ENCODE results near the gene RBM23.
"Not testable (repeated sequence)": the region's sequence is repeated elsewhere in the genome, so short reads cannot be mapped to it uniquely, and the experiment has no call there.

The RBM23 gene

DNA sequence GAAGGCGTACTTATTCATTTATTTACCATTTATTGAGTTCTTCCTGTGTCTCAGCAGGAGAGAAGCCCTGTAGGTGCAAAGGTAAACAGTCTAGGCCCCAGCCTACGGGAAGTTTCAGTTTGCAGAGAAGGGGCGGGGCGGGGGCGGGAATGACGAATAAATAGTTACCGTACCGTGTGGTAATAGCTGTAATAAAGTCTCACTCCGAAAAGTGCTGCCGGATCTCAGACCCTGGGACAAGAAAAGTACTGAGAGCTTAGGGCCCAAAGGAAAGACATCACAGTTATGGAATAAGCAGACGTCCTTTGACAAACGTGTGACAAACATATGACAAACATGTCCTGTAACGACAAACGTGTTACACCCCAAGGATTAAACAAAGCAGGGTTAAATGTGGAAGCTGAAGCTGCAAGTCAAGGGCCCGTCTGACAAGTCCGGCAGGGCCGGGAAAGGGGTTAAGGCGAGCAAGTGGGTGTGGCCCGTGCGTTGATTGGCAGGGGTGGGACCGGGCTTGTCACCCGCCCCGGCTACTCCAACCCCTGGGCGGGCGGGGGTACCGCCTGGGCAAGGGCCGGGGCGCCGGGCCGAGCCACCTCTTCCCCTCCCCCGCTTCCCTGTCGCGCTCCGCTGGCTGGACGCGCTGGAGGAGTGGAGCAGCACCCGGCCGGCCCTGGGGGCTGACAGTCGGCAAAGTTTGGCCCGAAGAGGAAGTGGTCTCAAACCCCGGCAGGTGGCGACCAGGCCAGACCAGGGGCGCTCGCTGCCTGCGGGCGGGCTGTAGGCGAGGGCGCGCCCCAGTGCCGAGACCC, 47.5 kb downstream of the RBM23 start, which contains the start of gene LRP10:
LRP10 (plus strand) TSS at position 517 of the 809 bp plus-strand sequence. CDS start 564 bp downstream, outside the sequence.
- FAIRE-seq (peak; percentile 68), DNase-seq (ENCODE audit: extremely low spot score, insufficient read length, low read depth) (peak; percentile 59)

DNA sequence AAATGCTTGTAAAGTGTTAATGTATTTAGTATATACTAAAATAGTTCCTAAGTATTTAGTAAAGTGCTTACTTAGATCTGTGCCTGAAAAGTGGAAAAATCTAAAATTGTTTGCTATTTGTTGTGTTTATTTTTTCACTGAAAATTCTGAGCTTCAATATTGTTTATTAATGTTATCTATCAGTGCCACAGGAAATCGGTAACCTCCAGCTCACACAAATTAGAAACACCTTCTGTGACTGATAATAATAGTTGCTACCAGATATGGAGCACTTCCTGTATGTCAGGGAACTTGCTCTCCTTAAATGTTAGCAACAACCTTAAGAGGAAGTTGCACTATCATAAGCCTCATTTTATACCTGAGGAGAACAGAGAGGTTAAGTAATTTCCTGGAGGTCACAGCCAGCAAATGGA, 48.1 kb downstream of the RBM23 start:
- DNase-seq (ENCODE audit: extremely low spot score, insufficient read length, low read depth) (no peak), FAIRE-seq (no peak)

DNA sequence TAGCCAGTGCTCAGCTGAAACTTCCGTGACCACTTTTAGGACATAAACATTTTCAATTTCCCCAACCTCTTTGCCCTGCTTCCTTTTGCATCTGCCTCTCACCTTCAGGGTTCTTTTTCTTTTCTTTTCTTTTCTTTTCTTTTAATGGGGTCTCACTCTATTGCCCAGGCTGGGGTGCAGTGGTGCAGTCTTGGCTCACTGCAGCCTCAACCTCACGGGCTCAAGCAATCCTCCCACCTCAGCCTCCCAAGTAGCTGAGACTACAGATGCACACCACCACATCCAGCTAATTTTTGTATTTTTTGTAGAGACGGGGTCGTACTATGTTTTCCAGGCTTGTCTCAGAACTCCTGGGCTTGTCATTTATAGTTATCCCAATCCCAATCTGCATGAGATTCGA, 52.1 kb downstream of the RBM23 start:
- FAIRE-seq, result no peak

DNA sequence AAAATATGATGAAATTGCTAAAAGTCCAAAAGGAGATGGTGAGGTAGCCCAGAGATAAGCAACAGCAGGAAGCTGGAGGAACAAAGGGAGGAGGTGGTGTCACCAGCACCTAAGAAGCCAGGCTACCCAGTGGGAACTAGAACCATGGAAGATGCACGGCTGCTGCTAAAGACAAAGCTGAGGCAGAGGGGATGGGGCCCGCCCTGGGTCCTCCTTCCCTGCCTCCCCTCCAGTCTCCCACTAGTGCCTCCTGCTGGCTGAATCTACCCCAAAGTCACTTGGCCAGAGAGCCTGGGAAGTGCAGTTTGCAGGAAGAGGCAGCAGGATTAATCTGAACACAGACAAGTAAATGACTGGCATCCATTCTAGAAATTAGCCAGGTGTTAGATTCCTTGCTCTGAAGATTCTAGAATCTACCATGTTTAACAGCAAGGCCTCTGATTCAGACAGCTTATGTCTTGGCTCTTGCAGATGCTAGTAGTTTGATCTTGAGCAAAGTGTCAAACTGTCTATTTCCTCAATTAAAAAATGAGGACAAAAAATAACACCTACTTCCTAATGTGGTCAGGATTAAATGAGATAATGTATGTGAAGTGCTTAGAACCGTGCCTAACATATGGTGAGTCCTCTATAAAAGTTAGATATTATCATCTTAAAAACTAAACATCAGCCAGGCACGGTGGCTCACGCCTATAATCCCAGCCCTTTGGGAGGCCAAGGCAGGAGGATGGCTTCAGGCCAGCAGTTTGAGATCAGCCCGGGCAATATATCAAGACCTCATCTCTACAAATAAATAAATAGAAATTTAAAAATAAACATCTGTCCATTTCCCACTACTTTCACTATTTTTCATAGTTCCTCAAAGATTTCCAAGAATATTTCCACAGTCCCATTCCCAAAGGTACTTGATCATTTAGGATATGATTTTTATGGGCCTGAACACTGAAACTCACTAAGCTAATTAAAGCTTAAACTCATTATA, 53.2 kb downstream of the RBM23 start:
- no peak for DNase-seq (ENCODE audit: extremely low spot score, insufficient read length, low read depth)
- FAIRE-seq, result no peak

More for the DNA sequence above, 52.1 kb downstream of the RBM23 start:
- DNase-seq (ENCODE audit: extremely low spot score, insufficient read length, low read depth), result no peak

DNA sequence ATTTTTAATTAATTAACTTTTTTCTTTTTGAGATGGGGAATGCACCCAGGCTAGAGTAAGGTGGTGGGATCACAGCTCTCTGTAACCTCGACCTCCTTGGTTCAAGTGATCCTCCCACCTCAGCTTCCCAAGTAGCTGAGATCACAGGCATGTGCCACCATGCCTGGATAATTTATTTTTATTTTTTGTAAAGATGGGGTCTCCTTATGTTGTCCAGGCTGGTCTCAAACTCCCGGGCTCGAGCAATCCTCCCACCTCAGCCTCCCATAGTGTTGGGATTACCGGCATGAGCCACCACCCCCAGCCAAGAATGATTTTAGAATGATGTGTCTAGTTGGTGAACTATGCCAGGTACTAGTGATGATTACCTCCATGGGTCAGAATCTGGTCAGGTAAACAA, 54.0 kb downstream of the RBM23 start:
- FAIRE-seq (no peak), DNase-seq (ENCODE audit: extremely low spot score, insufficient read length, low read depth) (no peak)

DNA sequence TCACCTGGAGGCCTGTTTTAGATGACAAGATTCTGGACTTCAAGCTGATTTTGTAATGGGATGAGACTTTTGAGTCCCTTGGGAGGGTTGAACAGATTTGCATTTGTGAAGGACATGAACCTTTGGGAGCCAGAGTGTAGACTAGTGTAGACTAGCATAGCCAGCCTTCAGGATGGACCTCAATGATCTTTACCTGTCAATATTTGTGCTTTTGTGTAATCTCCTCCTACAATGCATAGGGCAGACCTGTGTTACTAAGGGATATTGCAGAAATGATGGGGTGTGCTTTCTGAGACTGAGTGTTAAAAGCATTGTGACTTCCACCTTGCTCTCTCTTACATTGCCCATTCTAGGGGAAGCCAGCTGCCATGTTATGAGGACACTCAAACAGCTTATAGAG, 57.3 kb downstream of the RBM23 start:
- DNase-seq (ENCODE audit: extremely low spot score, insufficient read length, low read depth) (no peak), FAIRE-seq (no peak)

DNA sequence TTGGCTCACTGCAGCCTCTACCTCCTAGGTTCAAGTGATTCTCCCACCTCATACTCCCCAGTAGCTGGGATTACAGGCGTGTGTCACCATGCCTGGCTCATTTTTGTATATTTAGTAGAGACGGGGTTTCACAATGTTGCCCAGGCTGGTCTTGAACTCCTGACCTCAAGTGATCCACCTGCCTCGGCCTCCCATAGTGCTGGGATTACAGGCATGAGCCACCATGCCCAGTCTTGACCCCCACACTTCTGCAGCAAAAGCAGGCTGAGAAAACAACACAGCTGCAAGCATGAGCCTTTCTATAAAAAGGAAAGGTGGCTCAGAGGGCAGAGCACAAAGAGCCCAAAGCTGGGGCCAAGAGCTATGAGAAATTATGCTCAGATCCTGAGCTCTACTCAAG, 58.6 kb downstream of the RBM23 start:
- not testable (repeated sequence) for FAIRE-seq; DNase-seq (ENCODE audit: extremely low spot score, insufficient read length, low read depth)

DNA sequence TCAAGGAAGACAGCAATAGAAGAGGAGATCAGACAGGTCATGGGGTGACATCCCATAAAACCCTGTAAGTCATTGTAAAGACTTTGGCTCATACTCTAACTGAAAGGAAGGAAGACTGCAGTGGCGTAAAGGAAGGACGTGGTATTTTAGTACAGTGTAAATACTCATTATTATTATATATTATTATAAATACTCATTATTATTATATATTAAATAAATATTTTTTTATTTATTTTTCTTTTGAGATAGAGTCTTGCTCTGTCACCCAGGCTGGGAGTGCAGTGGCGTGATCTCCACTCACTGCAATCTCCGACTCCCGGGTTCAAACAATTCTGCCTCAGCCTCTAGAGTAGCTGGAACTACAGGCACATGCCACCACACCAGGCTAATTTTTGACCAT, 62.5 kb downstream of the RBM23 start:
- no peak for FAIRE-seq

DNA sequence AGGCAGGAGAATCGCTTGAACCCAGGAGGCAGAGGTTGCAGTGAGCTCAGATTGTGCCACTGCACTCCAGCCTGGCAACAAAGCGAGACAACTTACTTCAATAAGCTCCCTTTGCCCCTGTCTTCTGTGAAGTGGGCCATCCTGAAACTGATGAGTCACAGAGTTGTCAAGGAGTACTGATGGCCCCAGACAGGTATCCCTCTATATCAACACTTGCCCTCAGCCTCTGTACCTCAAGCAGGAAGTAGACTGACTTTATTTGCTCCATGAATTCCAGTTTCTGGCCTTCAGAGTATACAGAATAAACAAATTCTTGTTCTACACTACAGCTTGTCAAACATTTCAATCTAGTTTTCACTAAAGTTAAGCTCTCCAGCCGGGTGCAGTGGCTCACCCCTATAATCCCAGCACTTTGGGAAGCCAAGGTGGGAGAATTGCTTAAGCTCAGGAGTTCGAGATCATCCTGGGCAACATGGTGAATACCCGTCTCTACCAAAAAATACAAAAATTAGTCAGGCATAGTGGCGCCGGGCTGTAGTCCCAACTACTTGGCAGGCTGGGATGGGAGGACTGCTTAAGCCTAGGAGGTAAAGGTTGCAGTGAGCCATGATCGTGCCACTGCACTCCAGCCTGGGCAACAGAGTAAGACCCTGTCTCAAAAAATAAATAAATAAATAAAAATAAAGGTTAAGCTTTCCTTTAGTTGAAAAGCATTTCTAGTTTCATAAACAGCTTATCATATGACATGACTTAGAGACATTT, 63.8 kb downstream of the RBM23 start:
- FAIRE-seq, result no peak
- DNase-seq (ENCODE audit: extremely low spot score, insufficient read length, low read depth), result no peak

More for the DNA sequence above, 62.5 kb downstream of the RBM23 start:
- no peak for DNase-seq (ENCODE audit: extremely low spot score, insufficient read length, low read depth)

DNA sequence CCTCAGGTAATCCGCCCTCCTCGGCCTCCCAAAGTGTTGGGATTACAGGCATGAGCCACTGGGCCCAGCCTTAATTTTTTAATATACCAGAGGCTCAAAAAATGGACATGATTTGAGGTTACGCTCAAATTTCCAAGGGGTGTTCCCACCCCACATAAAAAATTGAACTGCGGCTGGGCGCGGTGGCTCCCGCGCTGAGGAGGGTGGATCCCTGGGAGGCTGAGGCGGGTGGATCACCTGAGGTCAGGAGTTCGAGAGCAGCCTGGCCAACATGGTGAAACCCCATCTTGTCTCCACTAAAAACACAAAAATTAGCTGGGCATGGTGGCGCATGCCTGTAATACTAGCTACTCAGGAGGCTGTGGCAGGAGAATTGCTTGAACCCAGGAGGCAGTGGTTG, 64.7 kb downstream of the RBM23 start:
- not testable (repeated sequence) for FAIRE-seq; DNase-seq (ENCODE audit: extremely low spot score, insufficient read length, low read depth)

DNA sequence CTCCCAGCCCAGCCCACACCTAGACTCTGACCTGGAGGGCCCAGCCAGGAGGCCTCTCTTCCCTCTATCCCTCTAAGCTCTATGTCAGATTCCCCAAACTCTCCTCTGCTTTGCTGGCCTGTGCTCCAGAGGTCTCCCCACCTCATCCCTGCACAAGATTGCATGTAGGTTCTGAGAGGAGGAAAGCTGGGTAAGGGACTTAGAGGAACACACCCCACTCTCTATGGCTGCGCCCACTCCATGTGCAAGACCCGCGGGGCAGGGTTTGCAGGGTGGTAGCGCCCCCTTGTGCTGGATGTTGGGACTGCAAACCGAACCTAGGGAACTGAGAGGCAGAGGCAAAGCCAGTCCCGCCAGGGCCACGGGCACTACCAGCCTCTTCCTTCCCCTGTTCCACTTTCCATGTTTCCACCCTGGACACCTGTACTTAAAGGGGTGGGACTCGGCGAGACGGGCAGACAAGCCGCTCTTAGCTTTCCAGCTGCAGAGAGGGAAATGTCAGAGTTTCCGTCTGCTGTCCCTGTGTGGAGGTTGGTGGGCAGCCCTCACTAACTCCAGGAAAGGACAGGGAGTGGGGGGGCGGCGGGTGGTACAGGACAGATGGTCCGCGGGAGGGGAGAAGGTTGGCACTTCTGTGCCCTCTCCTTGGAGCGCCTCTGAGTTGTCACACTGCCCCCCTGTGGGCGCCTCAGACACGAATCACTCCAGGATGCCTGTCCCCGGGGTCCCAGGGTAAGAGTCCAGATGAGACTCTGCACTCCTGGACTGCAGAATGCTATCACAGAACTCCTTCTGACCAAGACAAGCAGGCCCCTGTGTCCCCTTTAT, 65.8 kb downstream of the RBM23 start:
- DNase-seq (ENCODE audit: extremely low spot score, insufficient read length, low read depth) (peak; percentile 71), FAIRE-seq (peak; percentile 84)

DNA sequence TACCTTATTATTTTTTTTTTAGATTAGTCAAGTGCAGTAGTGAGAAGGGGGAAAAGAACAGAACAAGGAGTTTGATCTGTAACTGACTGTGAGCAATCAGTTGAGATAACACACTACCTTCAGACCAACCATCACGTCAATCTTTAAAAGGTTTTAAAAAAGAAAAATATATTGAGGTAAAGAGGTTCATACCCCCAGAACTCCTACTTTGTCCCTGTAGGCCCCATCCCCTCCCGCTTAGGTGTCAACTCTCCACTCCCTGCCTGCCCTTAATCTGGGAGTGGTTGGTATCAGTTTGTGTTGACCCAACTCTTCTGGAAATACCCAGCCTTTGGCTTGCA, 66.4 kb downstream of the RBM23 start:
- DNase-seq (ENCODE audit: extremely low spot score, insufficient read length, low read depth) (no peak), FAIRE-seq (no peak)

DNA sequence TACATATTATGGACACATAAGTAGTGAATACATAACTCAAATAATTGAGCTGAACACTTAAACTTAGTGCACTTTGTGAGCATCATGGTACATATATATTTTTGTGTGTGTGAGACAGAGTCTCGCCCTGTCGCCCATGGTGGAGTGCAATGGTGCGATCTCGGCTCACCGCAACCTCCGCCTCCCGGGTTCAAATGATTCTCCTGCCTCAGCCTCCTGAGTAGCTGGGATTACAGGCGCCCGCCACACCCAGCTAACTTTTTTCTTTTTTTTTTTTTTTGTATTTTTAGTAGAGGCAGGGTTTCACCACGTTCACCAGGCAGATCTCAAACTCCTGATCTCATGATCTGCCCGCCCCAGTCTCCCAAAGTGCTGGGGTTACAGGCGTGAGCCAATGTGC, 66.8 kb downstream of the RBM23 start:
- FAIRE-seq; DNase-seq (ENCODE audit: extremely low spot score, insufficient read length, low read depth): not testable (repeated sequence)

DNA sequence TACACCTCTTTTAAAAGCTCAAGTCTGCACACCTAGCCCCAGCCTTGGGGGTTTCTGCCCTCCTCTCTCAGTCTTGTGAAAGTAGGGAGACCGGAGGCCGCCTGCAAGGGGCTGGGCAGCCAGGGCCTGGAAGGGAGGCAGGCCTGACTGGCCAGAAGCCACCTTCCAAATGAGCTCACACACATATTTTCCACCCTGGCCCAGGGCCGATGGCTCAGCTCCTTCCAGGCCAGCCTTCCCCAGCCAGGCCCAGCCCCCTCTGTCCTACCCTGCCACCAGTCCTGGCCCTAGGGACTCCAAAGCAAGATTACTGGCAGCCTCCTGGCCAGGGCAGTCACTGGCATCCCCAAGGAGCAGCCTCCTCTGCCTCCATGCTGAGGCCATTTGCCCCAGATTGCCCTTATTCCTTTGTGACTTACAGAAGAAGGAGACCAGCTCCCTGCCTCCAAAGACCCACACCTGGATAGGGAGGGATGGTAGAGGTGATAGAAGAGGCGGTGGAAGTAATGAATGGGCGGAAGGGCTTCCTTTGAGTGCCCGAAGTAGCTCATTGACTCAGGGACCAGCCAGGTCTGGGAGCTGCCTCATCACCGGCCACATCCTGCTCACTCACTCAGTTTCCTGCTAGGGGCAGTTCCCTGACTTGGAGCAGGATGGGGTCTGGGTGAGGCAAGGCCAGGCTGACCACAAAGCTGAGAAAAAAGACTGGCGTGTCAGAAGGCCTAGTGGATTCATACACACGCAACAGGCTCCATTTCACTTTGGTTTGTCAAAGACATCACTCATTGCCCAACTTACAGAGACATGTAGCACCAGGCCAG, 67.8 kb downstream of the RBM23 start:
- no peak for DNase-seq (ENCODE audit: extremely low spot score, insufficient read length, low read depth)
- FAIRE-seq, result no peak

DNA sequence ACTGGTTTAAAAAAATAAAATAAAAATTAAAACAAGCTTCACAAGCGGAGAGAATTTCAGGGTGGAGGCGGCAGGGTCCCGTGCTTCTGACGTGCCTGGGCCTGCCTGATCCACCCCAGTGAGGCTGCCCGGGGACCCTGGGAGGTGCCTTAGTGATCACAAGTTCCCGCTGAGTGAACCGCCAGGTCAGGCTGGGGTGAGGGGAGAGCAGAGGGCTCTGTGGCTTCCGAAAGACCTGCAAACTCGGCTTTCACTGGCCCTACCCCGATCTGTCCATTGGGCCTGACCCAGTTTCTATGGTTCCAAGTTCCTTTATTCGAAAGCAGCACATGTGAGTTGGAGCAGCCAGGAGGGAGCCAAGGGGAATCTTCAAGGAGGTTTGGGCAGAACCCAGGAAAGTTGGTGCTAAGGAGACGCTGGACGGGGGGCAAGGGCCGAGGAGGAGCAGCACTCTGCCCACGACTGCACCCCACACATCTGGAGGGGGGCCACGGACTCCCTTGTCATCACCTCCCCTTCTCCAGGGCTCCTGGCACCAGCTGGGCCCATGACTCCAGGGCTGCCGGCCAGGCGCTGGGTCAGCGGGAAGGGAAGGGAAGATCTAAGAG, 69.6 kb downstream of the RBM23 start:
- FAIRE-seq, result no peak

DNA sequence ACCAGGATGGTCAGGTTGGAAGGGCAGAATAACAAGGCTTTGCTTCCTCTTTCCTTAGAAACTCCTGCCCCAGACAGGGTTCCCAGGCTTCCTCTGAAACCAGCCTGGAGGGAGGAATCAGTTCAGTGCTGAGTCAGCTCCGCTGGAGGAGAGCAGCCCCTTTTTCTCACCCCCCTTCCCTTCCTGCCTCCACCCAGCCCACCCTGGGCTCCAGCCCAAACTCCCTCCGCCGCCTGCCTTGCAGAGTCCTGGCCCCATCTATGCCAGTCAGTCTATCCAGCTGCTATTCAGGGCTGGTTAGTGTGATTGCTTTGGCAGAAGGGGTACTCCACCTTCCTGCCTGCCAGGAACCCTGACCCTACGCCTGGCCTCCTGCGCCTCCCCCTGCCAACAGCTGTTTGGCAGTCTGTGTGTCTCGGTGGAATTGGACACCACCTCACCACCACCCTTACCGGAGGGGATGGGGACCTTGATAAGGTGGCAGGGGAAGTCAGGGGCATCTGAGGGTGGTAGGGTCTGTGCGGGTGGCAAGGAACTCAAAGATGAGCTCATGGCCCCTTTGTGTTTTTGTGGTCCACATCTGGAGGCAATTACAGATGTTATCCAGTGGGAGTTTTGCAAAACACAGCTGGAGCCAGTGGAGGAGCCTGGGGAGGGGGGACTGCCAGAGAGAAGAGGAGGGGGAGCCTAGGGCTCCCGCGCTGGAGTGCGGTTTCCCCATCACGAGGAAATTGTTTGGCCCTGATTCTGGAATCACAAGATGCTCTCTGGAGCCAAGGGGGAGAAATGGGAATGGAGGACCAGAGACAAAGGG, 70.4 kb downstream of the RBM23 start:
- no peak for DNase-seq (ENCODE audit: extremely low spot score, insufficient read length, low read depth)

More for the DNA sequence above, 69.6 kb downstream of the RBM23 start:
- DNase-seq (ENCODE audit: extremely low spot score, insufficient read length, low read depth), result no peak

DNA sequence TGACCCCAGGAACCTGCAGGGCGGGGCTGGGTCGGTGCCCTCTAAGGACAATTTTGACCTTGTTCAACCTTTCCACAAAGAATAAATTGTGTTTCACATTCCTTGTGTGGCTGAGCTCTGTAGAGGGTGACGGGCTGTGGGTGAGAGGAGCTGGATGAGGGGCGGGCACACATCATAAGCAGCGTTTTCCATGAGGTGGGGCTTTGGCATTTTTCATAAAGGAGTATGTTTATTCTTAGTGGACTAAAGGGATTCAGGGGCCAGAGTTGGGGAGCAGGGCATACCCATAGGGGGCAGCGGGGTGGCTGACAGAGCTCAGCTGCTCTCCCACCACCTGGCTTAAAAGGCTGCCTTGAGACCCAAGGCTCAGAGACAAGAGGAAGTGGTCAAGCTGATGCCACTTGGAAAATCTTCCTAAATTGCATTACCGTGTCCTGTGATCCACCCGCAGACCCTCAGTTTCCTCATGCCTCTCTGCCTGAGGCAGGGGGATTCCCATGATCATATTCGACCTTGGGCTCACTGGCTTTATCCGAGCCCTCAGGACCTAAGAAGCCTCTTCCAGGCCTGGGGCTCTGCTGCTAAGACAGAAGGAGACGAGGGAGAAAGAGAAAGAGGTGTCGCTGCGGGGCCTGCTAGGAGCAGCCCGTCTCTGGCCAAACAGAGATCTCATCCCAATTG, 71.1 kb downstream of the RBM23 start:
- no peak for FAIRE-seq
- no peak for DNase-seq (ENCODE audit: extremely low spot score, insufficient read length, low read depth)

More for the DNA sequence above, 70.4 kb downstream of the RBM23 start:
- FAIRE-seq, result no peak
